HCT116 (cell line): ENCODE results near the gene CNTNAP2. TPM values are rescaled to one million over a fixed set of nuclear protein-coding genes. Genes with fewer than 3 reads are reported as not detected.

Experiments
- ATAC-seq: fragments of 200-7000 bp; cut with Tn5 transposase; 2 replicates; pipeline ENCODE4 v1.9.1; 2020; ENCODE audit warnings: mild to moderate bottlenecking, moderate library complexity
- BruUV-seq: library from RNA; stranded (reverse); fragments of 400-500 nt; replicated peaks from 2 replicates; lab custom pipeline; 2021; lab: Mats Ljungman, UMichigan
- CTCF ChIA-PET: fragments of 300-600 bp; sonication (Branson Sonifier 250); formaldehyde crosslinking; loops from one replicate; lab custom pipeline; 2021; ENCODE audit warnings: antibody characterized with exemption; lab: Charles Lee
- POLR2A ChIA-PET: fragments of 300-600, 350-600 bp; sonication (Branson Sonifier 250); formaldehyde crosslinking; loops from one replicate; lab custom pipeline; 2021; ENCODE audit warnings: antibody characterized with exemption; lab: Charles Lee
- RAD21 ChIA-PET, 2 experiments: fragments of 300-600 bp; sonication (Branson Sonifier 250); formaldehyde crosslinking; loops; one replicate each; lab custom pipeline; 2023; ENCODE audit warnings: low total read pairs in 2 of 2; ENCODE audit not compliant: uncharacterized antibody in 2 of 2, unreplicated experiment in 2 of 2, low non-redundant PET in 1 of 2; lab: Charles Lee
- DNase-seq: peaks from one replicate; pipeline ENCODE4 v3.0.0-alpha.2; 2010; ENCODE audit warnings: low read depth, low spot score
- H2AFZ ChIP-seq: fragments of 200-600 bp; shearing (Covaris generic), sonication (generic); 2 replicates; pipeline ENCODE4 v1.6.1; 2017; ENCODE audit warnings: low read depth, mixed run types, mixed read lengths, antibody characterized with exemption, low read length; ENCODE audit not compliant: poor library complexity, severe bottlenecking
- H3K27ac ChIP-seq: 2 replicates; pipeline ENCODE4 v1.5.1; 2012; ENCODE audit warnings: low read depth, low read length
- H3K27me3 ChIP-seq: fragments of 200-600 bp; sonication (generic); 2 replicates; pipeline ENCODE4 v1.6.1; 2016; ENCODE audit warnings: mixed run types, low read length, mixed read lengths; ENCODE audit not compliant: insufficient read depth
- H3K36me3 ChIP-seq, 2 experiments: fragments of 200-500 bp in 1 of 2; fragments of 200-600 bp in 1 of 2; sonication (Bioruptor generic) in 1 of 2; sonication (generic) in 1 of 2; 2 replicates each; pipeline versions ENCODE4 v1.5.1 to v1.6.1; 2014 to 2016; ENCODE audit warnings: low read length in 2 of 2, inconsistent platforms in 1 of 2, mixed read lengths in 1 of 2, mixed run types in 1 of 2; ENCODE audit not compliant: insufficient read depth in 2 of 2, control insufficient read depth in 1 of 2
- H3K4me1 ChIP-seq, 2 experiments: fragments of 200-600 bp in 1 of 2; sonication (generic) in 1 of 2; 2 replicates each; pipeline versions ENCODE4 v1.5.1 to v1.6.1; 2012 to 2017; ENCODE audit warnings: low read length in 2 of 2, inconsistent platforms in 1 of 2, mild to moderate bottlenecking in 1 of 2, mixed read lengths in 1 of 2, mixed run types in 1 of 2, moderate library complexity in 1 of 2; ENCODE audit not compliant: insufficient read depth in 2 of 2, control insufficient read depth in 1 of 2
- H3K4me2 ChIP-seq: fragments of 200-600 bp; sonication (generic); 2 replicates; pipeline ENCODE4 v1.6.1; 2017; ENCODE audit warnings: mixed run types, low read length, mixed read lengths
- H3K4me3 ChIP-seq, 2 experiments: fragments of 200-600 bp in 1 of 2; sonication (generic) in 1 of 2; replicated peaks in 1 of 2; 2 replicates each; pipeline ENCODE4 v1.5.1; 2011 to 2016; ENCODE audit warnings: low read length in 2 of 2, control low read depth in 1 of 2, low read depth in 1 of 2, mild to moderate bottlenecking in 1 of 2, mixed read lengths in 1 of 2, mixed run types in 1 of 2
- H3K79me2 ChIP-seq: fragments of 200-600 bp; sonication (generic); 2 replicates; pipeline ENCODE4 v1.6.1; 2017; ENCODE audit warnings: mild to moderate bottlenecking, mixed run types, low read length, moderate library complexity, mixed read lengths; ENCODE audit not compliant: insufficient read depth
- H3K9ac ChIP-seq: fragments of 200-600 bp; sonication (generic); 2 replicates; pipeline ENCODE4 v1.6.1; 2016; ENCODE audit warnings: low read length, mixed read lengths
- H3K9me2 ChIP-seq: fragments of 200-600 bp; sonication (generic), shearing (Covaris generic); 2 replicates; pipeline ENCODE4 v1.6.1; 2017; ENCODE audit warnings: mixed run types, mild to moderate bottlenecking, moderate library complexity; ENCODE audit not compliant: insufficient read depth
- H3K9me3 ChIP-seq, 2 experiments: fragments of 200-500 bp in 1 of 2; fragments of 200-600 bp in 1 of 2; sonication (Bioruptor generic) in 1 of 2; sonication (generic) in 1 of 2; 2 replicates each; pipeline ENCODE4 v1.6.1; 2014 to 2017; ENCODE audit warnings: low read length in 2 of 2, mixed read lengths in 2 of 2, inconsistent platforms in 1 of 2, low read depth in 1 of 2, mild to moderate bottlenecking in 1 of 2, mixed run types in 1 of 2, moderate library complexity in 1 of 2; ENCODE audit not compliant: control insufficient read depth in 1 of 2, insufficient read depth in 1 of 2
- H4K20me1 ChIP-seq: fragments of 200-600 bp; sonication (generic), shearing (Covaris generic); 2 replicates; pipeline ENCODE4 v1.6.1; 2017; ENCODE audit warnings: mixed run types, mild to moderate bottlenecking, moderate library complexity; ENCODE audit not compliant: insufficient read depth
- CBX3 ChIP-seq: IDR thresholded peaks from 2 replicates; pipeline ENCODE4 v1.6.1; 2012; ENCODE audit warnings: low read depth
- EGR1 ChIP-seq: IDR thresholded peaks from 2 replicates; pipeline ENCODE4 v1.6.1; 2012; ENCODE audit warnings: low read depth
- ELF1 ChIP-seq: IDR thresholded peaks from 2 replicates; pipeline ENCODE4 v1.6.1; 2012; ENCODE audit warnings: low read depth, borderline replicate concordance
- EZH2 ChIP-seq: fragments of 200-600 bp; sonication (generic); IDR thresholded peaks from 2 replicates; pipeline ENCODE4 v1.6.1; 2017; ENCODE audit warnings: antibody characterized with exemption, mixed run types
- EZH2phosphoT487 ChIP-seq: fragments of 200-600 bp; IDR thresholded peaks from 2 replicates; pipeline ENCODE4 v1.6.1; 2018; ENCODE audit warnings: antibody characterized with exemption, borderline replicate concordance
- JUND ChIP-seq: IDR thresholded peaks from 2 replicates; pipeline ENCODE4 v1.6.1; 2012
- POLR2AphosphoS5 ChIP-seq: IDR thresholded peaks from 2 replicates; pipeline ENCODE4 v1.6.1; 2011; ENCODE audit warnings: mild to moderate bottlenecking, low read depth, low read length, moderate library complexity
- RAD21 ChIP-seq: IDR thresholded peaks from 2 replicates; pipeline ENCODE4 v1.6.1; 2012; ENCODE audit warnings: low read depth, mild to moderate bottlenecking
- SP1 ChIP-seq: IDR thresholded peaks from 2 replicates; pipeline ENCODE4 v1.6.1; 2012; ENCODE audit warnings: low read depth
- SRF ChIP-seq: IDR thresholded peaks from 2 replicates; pipeline ENCODE4 v1.6.1; 2012; ENCODE audit warnings: low read depth
- TCF7L2 ChIP-seq: IDR thresholded peaks from 2 replicates; pipeline ENCODE4 v1.7.0; 2011; ENCODE audit warnings: borderline replicate concordance, inconsistent platforms; ENCODE audit not compliant: insufficient read depth, insufficient read length; ENCODE audit errors: extremely low read depth
- YY1 ChIP-seq: IDR thresholded peaks from 2 replicates; pipeline ENCODE4 v1.6.1; 2011; ENCODE audit warnings: low read length, low read depth, moderate library complexity, mild to moderate bottlenecking; ENCODE audit not compliant: insufficient replicate concordance; ENCODE audit errors: extremely low read depth
- ZFX ChIP-seq: fragments of 450-650 bp; IDR thresholded peaks from 2 replicates; pipeline ENCODE4 v1.6.1; 2017
- ZNF274 ChIP-seq: fragments of 200-500 bp; sonication (Bioruptor generic); IDR thresholded peaks from 2 replicates; pipeline ENCODE4 v1.6.1; 2014; ENCODE audit warnings: mild to moderate bottlenecking, low read depth, low read length, inconsistent platforms
- intact Hi-C: fragments of 100-400 bp; cut with micrococcal nuclease; formaldehyde crosslinking; loops from 2 replicates; pipeline ENCODE4 v1.10.0; 2022
- total RNA-seq: library from RNA; stranded (reverse); gene quantifications from one replicate; pipeline ENCODE4 v1.2.1, GENCODE V29; 2021; ENCODE audit not compliant: unreplicated experiment
- TF ChIP-seq, protein P1 (sequence below): IDR thresholded peaks from 2 replicates; pipeline ENCODE4 v1.6.1; 2012
- TF ChIP-seq, protein P2 (sequence below): IDR thresholded peaks from 2 replicates; pipeline ENCODE4 v1.6.1; 2012
- TF ChIP-seq, protein P3 (sequence below): IDR thresholded peaks from 2 replicates; pipeline ENCODE4 v1.6.1; 2011; ENCODE audit warnings: mild to moderate bottlenecking, low read length, moderate library complexity; ENCODE audit not compliant: insufficient replicate concordance; ENCODE audit errors: extremely low read depth

The CNTNAP2 gene
- total RNA-seq, 1 experiment from 2014 or later = 0.37 TPM

DNA sequence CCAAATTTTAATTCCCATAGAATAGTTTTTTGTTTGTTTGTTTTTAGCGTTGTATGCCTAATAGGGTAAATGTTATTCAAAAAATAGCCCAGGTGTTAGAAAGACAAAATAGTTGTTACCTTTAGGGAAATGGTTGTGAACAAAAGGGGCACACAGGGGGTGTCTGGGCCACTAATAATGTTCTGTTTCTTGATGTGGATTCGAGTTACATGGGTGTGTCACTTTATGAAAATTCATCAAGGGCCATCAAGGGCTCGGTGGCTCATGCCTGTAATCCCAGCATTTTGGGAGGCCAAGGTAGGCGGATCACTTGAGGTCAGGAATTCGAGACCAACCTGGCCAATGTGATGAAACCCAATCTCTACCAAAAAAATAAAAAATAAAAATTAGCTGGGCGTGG, 1942.2 kb downstream of the CNTNAP2 start:
- no peak for TF ChIP-seq RAD21
- TF ChIP-seq ELF1 = no peak
- no peak for TF ChIP-seq SP1
- no peak for TF ChIP-seq SRF
- no peak for TF ChIP-seq YY1
- no peak for TF ChIP-seq EGR1
- TF ChIP-seq POLR2AphosphoS5 = no peak
- TF ChIP-seq ZFX = no peak
- no peak for TF ChIP-seq EZH2phosphoT487
- no peak for TF ChIP-seq JUND
- TF ChIP-seq, protein P1, sequence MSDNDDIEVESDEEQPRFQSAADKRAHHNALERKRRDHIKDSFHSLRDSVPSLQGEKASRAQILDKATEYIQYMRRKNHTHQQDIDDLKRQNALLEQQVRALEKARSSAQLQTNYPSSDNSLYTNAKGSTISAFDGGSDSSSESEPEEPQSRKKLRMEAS = no peak
- TF ChIP-seq, protein P2, sequence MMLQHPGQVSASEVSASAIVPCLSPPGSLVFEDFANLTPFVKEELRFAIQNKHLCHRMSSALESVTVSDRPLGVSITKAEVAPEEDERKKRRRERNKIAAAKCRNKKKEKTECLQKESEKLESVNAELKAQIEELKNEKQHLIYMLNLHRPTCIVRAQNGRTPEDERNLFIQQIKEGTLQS = no peak
- no peak for TF ChIP-seq CBX3
- TF ChIP-seq TCF7L2 = no peak
- no peak for TF ChIP-seq EZH2
- no peak for TF ChIP-seq ZNF274
- TF ChIP-seq, protein P3, sequence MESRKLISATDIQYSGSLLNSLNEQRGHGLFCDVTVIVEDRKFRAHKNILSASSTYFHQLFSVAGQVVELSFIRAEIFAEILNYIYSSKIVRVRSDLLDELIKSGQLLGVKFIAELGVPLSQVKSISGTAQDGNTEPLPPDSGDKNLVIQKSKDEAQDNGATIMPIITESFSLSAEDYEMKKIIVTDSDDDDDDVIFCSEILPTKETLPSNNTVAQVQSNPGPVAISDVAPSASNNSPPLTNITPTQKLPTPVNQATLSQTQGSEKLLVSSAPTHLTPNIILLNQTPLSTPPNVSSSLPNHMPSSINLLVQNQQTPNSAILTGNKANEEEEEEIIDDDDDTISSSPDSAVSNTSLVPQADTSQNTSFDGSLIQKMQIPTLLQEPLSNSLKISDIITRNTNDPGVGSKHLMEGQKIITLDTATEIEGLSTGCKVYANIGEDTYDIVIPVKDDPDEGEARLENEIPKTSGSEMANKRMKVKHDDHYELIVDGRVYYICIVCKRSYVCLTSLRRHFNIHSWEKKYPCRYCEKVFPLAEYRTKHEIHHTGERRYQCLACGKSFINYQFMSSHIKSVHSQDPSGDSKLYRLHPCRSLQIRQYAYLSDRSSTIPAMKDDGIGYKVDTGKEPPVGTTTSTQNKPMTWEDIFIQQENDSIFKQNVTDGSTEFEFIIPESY = no peak
- Histone ChIP-seq H3K27ac (no peak overlapping the region), H3K4me1 (no peaks in the 10 kb centered on the region), H3K27me3 (no peaks in the 10 kb centered on the region), H3K4me3 (no peak overlapping the region), H3K9ac (no peak overlapping the region), H3K9me3 (no peaks in the 10 kb centered on the region), H2AFZ (no peak overlapping the region), H3K36me3 (no peaks in the 10 kb centered on the region), H3K79me2 (no peaks in the 10 kb centered on the region), H3K9me2 (no peaks in the 10 kb centered on the region), H4K20me1 (no peaks in the 10 kb centered on the region), H3K4me2 (no peak overlapping the region)
- POLR2A ChIA-PET = no interaction called here
- no TSS peak for BruUV-seq
- no peak for DNase-seq
- ATAC-seq = no peak
- intact Hi-C loops = no loop called here
- CTCF ChIA-PET = no interaction called here
- RAD21 ChIA-PET = no interaction called here
